HG02588 (cell line): Measurements from ENCODE around the gene C19orf85.
"Not testable (repeated sequence)": the region's sequence is repeated elsewhere in the genome, so short reads cannot be mapped to it uniquely, and the experiment has no call there.

Source experiments
- ATAC-seq: cut with Tn5 transposase; IDR thresholded peaks from one replicate; pipeline ENCODE4 v1.9.1; 2021; ENCODE audit warnings: mild to moderate bottlenecking, moderate library complexity; ENCODE audit not compliant: unreplicated experiment

C19orf85 gene

DNA sequence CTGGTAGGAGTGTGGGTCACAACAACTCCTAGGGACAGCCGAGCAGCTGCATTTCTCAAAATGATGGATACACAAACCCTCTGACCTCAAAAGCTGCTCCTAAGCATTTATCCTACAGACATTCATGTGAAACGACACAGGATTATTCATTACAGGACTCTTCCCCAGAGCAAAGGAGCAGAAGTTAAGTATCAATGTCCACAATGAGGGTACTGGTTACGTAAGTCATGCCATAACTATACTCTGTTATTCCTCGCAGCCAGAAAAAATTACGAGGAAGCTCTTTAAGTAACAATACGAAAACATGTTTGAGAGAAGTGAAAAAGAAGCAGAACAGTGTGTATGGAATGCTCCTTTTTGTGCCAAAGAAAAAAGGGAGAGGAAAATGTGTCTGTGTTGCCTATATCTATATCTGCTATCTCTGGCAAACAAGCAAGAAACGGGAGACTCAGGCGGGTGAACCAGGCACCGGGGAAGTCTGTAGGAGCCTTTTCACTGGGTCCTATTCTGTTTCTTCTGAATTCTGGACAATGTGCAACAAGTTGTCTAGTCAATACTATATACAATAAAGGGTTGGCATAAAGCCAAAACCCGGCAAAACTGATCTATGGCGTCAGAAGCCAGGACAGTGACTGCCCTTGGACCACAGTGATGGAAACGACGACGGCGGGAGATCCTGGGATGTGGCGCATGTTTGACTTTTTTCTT, 4.4 kb downstream of the C19orf85 start:
- ATAC-seq: no peak

- ATAC-seq: no peak
Measured at GRCh38 chr19:55459551-55459949, 5.0 kb downstream of the C19orf85 start.

DNA sequence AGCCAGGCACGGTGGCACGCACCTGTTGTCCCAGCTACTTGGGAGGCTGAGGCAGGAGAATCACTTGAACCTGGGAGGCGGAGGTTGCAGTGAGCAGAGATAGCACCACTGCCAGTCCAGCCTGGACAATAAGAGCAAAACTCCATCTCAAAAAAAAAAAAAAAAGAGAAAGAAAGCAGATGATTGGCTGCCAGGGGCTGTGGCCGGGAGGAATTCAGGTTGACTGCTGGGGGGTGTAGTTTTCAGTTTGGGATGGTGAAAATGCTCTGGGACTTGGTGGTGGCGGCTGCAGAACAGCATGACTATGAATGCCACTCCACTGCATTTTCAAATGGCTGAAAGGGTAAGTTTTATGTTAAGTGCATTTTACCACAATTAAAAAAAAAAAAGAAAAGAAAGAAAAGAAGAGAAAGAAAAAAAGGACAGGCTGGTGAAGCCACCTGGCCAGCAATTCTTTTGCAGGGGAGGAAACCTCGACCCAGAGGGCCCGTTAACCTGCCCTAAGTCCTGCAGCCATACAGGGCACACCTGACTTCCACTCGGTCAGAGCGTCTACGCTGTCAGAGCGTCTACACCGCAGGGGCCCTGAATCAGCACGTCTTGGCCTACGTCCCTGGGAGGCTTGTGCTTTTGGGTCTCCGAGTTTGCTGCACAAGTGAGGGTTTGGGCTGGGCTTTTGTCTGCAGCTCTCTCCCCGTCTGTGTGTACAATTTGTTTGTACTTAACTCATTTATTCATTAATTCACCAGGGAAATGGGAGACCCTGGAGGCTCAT, 6.7 kb downstream of the C19orf85 start:
- ATAC-seq: no peak

GRCh38 chr19:55456347-55456746, 8.2 kb downstream of the C19orf85 start:
- ATAC-seq: no peak

DNA sequence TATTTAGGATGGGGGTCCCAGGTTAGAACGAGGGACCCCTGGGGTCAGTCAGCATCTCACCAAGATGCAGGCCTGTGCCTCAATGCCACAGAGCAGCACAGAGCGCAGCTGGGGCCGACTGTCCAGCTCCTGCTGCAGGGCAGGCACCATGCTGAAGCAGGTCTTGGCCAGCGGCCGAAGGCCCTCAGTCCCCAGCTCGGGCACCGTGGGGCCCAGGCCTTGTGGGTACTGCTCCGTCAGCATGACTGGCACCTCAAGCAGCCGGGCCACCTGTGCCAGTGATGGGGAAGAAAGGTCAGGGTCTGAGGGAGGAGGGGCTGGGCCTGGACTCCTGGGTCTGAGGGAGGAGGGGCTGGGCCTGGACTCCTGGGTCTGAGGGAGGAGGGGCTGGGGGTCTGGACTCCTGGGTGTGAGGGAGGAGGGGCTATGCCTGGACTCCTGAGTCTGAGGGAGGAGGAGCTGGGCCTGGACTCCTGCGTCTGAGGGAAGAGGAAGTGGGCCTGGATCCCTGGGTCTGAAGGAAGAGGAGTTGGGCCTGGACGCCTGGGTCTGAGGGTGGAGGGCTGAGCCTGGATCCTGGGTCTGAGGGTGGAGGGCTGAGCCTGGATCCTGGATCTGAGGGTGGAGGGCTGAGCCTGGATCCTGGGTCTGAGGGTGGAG, 8.8 kb downstream of the C19orf85 start:
- no peak for ATAC-seq

- no peak for ATAC-seq
Measured at GRCh38 chr19:55454787-55455243, 9.7 kb downstream of the C19orf85 start.

- no peak for ATAC-seq
Measured at GRCh38 chr19:55453511-55454260, 10.9 kb downstream of the C19orf85 start.

DNA sequence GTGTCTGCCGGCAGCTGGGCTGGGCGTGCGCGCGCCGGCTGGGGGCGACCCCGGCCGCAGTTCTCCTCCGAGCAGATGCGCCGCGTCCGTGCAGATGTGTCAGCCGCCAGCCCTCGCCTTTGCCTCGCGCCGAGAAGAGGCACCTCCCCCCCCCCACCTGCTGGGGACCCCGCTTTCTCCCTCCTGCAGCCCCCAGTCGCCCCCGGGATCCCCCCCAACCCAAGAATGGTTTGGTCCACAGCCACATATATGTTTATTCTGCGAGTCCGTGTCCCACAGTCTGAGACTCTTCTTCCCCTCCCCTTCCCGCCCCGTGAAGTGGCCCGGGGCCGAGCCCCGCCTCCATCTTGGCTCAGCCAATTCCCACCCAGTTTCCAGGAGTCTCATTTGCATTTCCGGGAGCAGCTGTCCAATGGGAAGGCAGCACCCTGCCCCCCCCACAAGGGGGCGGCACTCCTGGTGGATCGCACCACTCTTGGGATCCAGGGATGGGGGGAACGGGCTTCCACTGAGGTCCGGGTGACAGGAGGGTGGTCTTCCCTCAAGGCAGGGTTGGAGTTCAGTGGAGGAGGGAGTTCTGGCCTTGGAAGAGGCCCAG, 11.7 kb downstream of the C19orf85 start:
- ATAC-seq: no peak

- no peak for ATAC-seq
Measured at GRCh38 chr19:55451965-55452748, 12.4 kb downstream of the C19orf85 start.

- ATAC-seq: no peak
Measured at GRCh38 chr19:55451163-55451964, 13.2 kb downstream of the C19orf85 start.

- ATAC-seq: no peak
Measured at GRCh38 chr19:55449469-55449868, 15.1 kb downstream of the C19orf85 start.

- not testable (repeated sequence) for ATAC-seq
Measured at GRCh38 chr19:55448175-55448490, 16.4 kb downstream of the C19orf85 start.

- ATAC-seq: no peak
Measured at GRCh38 chr19:55447421-55448174, 17.0 kb downstream of the C19orf85 start.

DNA sequence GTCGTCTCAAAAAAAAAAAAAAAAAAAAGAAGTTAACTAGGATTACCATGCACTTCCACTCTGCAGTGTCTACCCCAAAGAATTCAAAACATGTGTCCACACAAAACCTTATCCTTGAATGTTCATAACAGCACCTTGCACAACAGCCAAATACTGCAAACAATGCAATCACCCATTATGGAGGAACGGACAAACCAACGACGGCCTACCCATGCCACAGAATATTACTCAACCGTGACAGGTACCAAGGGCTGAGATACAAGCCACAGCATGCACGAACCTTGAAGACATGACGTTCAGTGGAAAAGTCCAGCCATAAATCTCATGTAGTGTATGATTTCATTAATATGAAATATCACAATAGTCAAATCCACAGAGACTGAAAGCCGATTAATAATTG, 18.5 kb downstream of the C19orf85 start:
- ATAC-seq: no peak

GRCh38 chr19:55444646-55445045, 19.9 kb downstream of the C19orf85 start:
- no peak for ATAC-seq

- no peak for ATAC-seq
Measured at GRCh38 chr19:55443824-55444480, 20.6 kb downstream of the C19orf85 start.

- ATAC-seq: no peak
Measured at GRCh38 chr19:55443045-55443823, 21.3 kb downstream of the C19orf85 start, which contains the start of gene SHISA7. TSS of gene SHISA7 (minus strand) at chr19:55443300. CDS start at chr19:55442863, 437 bp downstream.
